22Rv1 (cell line): ENCODE measurements around the gene CHFR.
"Not testable (repeated sequence)": the region's sequence is repeated elsewhere in the genome, so short reads cannot be mapped to it uniquely, and the experiment has no call there.

Experiments
- H3K27ac ChIP-seq: fragments of 450-650 bp; 2 replicates; pipeline ENCODE4 v1.5.1; 2017
- CTCF ChIP-seq: fragments of 450-650 bp; IDR thresholded peaks from 2 replicates; pipeline ENCODE4 v1.5.1; 2017; ENCODE audit warnings: mild to moderate bottlenecking
- ZFX ChIP-seq: fragments of 450-650 bp; IDR thresholded peaks from 2 replicates; pipeline ENCODE4 v1.6.1; 2017; ENCODE audit warnings: antibody characterized with exemption, borderline replicate concordance

The CHFR gene

GRCh38 chr12:132847363-132848356, 39.7 kb downstream of the CHFR start:
- no peak overlapping the region for H3K27ac ChIP-seq
- TF ChIP-seq ZFX (no peak), CTCF (no peak)

- not testable (repeated sequence) for H3K27ac ChIP-seq
Observed at GRCh38 chr12:132844681-132845080, 42.7 kb downstream of the CHFR start.

GRCh38 chr12:132842449-132843045, 44.9 kb downstream of the CHFR start:
- no peak for TF ChIP-seq ZFX
- no peak overlapping the region for H3K27ac ChIP-seq

GRCh38 chr12:132841151-132841550, 46.3 kb downstream of the CHFR start:
- TF ChIP-seq CTCF (no peak), ZFX (no peak)
- no peak overlapping the region for H3K27ac ChIP-seq

- no peak overlapping the region for H3K27ac ChIP-seq
- TF ChIP-seq ZFX (no peak), CTCF (no peak)
Observed at GRCh38 chr12:132840536-132840935, 46.9 kb downstream of the CHFR start.

GRCh38 chr12:132839558-132840235, 47.7 kb downstream of the CHFR start:
- no peak overlapping the region for H3K27ac ChIP-seq
- no peak for TF ChIP-seq ZFX
- TF ChIP-seq CTCF, result no peak

- TF ChIP-seq ZFX, result no peak
- no peak for TF ChIP-seq CTCF
- H3K27ac ChIP-seq, result no peak overlapping the region
Observed at GRCh38 chr12:132838410-132839080, 48.9 kb downstream of the CHFR start.
